GM18870 (cell line): Measurements from ENCODE around the gene ZNF236.

ENCODE experiments used
- ATAC-seq: cut with Tn5 transposase; IDR thresholded peaks from one replicate; pipeline ENCODE4 v1.9.1; 2021; ENCODE audit warnings: moderate library complexity; ENCODE audit not compliant: unreplicated experiment

Gene ZNF236

GRCh38 chr18:77000527-77000926 is 178.2 kb downstream of the ZNF236 start:
- no peak for ATAC-seq

- ATAC-seq, result no peak
Measured at GRCh38 chr18:77001041-77001440, 178.7 kb downstream of the ZNF236 start.

GRCh38 chr18:77001979-77002378 is 179.6 kb downstream of the ZNF236 start:
- no peak for ATAC-seq

- no peak for ATAC-seq
Measured at GRCh38 chr18:77002496-77002895, 180.1 kb downstream of the ZNF236 start.

- no peak for ATAC-seq
Measured at GRCh38 chr18:77003316-77003715, 181.0 kb downstream of the ZNF236 start.

GRCh38 chr18:77004555-77005380 is 182.4 kb downstream of the ZNF236 start:
- ATAC-seq, result no peak

- ATAC-seq, result no peak
Measured at GRCh38 chr18:77005651-77006195, 183.4 kb downstream of the ZNF236 start.

- ATAC-seq, result no peak
Measured at GRCh38 chr18:77006305-77007175, 184.2 kb downstream of the ZNF236 start.

- ATAC-seq, result no peak
Measured at GRCh38 chr18:77007251-77007650, 184.9 kb downstream of the ZNF236 start.

- no peak for ATAC-seq
Measured at GRCh38 chr18:77008006-77008405, 185.6 kb downstream of the ZNF236 start.

GRCh38 chr18:77008576-77009315 is 186.4 kb downstream of the ZNF236 start:
- no peak for ATAC-seq

- no peak for ATAC-seq
Measured at GRCh38 chr18:77009675-77010074, 187.3 kb downstream of the ZNF236 start.

- no peak for ATAC-seq
Measured at GRCh38 chr18:77012120-77012519, 189.8 kb downstream of the ZNF236 start.

- no peak for ATAC-seq
Measured at GRCh38 chr18:77012806-77013541, 190.6 kb downstream of the ZNF236 start.

GRCh38 chr18:77013811-77014521 is 191.6 kb downstream of the ZNF236 start:
- no peak for ATAC-seq

GRCh38 chr18:77014538-77014937 is 192.2 kb downstream of the ZNF236 start:
- ATAC-seq, result no peak

GRCh38 chr18:77015169-77015568 is 192.8 kb downstream of the ZNF236 start:
- no peak for ATAC-seq

- no peak for ATAC-seq
Measured at GRCh38 chr18:77015771-77016710, 193.7 kb downstream of the ZNF236 start.

- no peak for ATAC-seq
Measured at GRCh38 chr18:77016936-77017335, 194.6 kb downstream of the ZNF236 start.
